ENCODE data around the gene CA10.

The CA10 gene

DNA sequence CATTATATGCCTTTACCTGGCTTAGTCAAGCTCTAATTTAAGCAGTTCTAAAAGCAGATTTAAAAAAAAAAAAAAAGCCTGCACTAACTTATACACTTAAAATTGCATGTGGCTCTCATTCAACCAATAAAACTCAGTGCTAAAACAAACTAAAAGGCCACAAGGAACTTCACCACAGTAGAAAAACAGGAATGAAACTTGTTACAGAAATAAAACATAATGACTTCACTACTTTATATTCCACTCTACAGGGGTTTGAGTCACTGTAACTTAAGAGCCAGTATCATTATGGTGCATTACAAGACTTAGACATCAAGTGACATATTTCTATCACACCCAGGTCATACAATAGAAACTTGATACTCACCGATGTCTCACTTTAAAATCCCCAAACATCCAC is 11.1 kb downstream of the CA10 start:
- FAIRE-seq (no peak), DNase-seq (ENCODE audit: low spot score) (no peak)

DNA sequence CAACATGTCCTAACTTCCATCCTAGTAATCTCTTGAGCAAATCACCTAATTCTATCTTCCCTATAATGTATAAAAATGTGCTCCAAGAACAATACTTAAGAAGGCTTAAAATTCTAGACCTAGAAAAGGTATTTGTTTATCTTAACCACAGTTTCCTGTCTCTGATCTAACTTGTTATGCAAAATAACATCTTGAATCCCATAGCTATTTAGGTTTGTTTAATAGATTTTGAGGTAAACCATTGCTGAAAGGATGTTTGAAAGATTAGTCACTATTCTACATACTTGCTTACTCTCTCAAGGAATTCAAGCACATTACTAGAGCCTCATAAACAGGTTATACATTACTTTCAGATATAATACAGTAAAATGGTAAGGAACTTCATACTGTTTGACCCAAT is 13.0 kb downstream of the CA10 start:
- DNase-seq (ENCODE audit: low spot score) (peak; percentile 46), FAIRE-seq (no peak)

DNA sequence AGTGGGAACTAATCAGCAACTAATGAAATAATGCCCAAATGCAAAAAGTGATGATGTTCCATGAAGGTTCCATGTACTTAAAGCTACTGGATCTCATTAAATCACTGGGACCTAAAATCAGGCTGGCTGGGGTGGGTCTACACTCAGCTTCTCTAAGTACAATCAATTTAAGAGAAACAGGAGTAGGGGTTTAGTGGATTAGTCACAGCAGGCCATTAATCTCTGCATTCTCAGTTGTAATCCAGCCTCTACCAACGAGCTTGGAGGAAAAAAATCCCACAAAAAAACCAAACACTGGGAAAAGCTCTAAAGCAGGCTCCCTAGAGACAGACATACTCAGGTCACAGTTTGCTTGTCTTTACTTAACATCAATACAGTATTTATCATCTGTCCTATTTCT is 15.0 kb downstream of the CA10 start:
- FAIRE-seq (no peak), DNase-seq (ENCODE audit: low spot score) (no peak)

DNA sequence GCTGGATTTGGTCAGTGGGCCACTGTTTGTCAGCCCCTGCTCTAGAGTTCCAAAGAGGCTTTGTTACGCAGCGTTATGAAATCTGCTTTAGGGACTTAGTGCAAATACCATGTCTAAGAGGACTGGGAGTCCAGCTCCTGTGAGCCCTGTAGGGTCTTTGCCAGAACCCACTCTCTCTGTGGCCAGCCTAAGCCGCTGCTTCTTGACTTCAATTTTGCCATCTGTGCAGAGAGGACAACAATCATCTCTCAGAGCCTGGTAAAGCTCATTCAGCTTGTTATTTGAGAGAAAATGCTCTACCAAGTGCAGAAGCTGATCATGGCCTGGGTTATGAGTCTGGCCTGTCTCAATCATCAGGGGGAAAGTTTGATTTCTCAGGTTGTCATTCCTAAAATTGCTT is 17.9 kb downstream of the CA10 start:
- DNase-seq (ENCODE audit: low spot score): no peak
- FAIRE-seq: no peak

DNA sequence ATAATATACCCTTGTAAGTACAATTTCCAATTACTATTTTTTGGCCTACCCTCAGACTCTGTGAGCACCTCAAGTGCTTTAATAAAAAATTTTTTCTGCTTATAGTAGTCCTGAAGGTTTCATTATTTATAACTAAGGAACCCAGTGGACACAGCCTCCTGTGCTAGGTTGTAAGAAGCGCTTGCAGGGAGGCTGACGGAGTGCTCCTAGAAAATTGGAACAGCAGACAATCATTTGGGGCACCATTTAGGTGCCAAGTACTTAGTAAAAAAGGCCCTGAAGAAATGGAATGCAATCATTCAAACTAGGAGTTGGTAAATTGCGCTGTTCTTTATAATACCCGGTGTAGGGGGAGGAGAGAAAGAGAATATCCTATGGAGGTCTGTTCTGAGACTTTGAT is 19.8 kb downstream of the CA10 start:
- no peak for FAIRE-seq
- DNase-seq (ENCODE audit: low spot score): no peak

DNA sequence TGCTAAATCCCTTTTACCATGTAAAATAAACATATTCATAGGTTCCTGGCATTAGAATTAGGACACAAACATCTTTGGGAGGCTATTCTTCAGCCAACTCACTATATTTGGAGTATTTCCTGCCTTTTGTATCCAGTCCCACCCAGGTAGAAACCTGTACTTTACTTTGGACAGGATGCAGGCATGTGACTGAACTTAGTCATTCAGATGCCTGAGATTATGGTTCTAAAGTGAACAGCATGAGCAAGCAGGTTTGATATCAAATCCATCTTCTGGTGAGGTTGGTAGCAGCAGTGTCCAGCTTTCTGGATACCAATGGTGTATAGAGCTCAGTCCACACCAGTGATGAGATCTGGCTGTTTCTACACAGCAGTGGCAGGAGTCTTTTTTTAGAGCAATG is 20.2 kb downstream of the CA10 start:
- DNase-seq (ENCODE audit: low spot score): no peak
- FAIRE-seq: no peak

DNA sequence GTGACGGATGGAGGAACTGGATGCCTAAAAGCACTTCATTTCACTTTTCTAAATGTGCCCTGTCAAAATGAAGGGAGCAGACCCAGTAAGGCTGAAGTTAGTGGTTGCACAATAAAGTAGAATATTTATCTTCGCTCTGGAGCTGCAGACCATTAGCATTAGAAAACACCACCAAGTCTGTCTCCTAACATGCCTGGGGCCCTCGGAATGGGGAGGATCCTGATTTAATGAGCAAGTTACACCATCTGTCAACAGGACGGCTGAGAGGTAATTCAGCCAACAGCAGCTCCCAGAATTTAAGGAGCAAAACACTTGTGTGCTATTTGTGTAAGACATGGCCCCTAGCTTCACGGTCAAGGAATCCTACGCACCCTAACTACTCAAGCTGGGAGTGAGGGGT is 22.3 kb downstream of the CA10 start:
- FAIRE-seq (no peak), DNase-seq (ENCODE audit: low spot score) (no peak)

DNA sequence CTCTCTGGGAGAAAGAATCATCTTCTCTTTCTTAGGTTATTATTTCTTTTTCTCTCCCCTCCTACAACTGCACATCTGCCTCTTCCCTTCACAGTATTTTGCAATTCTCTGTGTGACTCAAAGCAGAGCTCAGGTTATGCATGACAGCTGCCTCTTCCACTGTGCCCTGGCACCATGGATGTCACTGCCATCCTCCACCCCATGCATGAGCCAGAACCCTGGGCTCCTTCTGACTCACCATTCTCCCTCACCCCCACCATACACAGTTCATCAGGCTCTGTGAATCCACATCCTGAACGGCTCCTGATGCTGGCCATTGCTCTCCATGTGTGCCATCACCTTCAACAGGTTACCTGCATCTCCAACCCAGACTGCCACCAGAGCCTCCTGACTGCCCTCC is 23.9 kb downstream of the CA10 start:
- FAIRE-seq (no peak), DNase-seq (ENCODE audit: low spot score) (no peak)

DNA sequence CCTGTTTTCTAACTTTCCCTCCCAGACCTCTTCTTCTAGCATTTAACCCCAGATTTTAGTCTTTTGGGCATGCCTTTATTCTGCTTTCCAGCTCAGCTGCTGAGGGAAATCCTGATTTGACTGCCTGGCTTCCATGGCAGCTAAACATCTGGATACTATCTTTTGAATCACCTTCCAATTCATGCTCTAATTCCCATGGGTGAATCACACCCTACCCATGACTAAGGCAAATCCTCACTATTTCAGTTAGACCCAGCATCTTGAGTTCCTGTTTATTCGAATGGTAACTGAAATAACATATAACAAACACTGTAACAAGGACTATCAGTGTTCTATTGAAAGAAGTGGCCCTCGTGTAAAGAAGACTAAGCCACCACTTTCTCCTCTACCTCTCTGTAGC is 29.8 kb downstream of the CA10 start:
- no peak for DNase-seq (ENCODE audit: low spot score)

DNA sequence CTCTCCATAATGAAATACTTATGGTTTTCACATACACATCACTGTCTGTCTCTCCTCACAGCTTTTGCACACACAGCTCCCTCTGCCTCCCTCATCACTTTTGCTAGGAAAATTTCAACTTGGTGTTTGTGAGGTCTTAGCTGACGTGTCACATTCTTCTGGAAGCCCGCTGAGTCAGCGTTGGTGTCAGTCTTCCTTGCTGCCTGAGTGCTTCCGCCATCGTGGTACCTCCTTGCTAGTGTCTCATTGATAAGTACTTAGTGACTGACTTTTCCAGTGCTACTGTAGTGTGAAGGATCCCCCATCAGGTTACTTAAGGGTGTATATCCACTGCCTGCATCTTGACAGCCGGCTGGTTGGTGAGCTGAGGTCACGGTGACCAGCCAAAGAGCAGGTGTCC is 33.5 kb downstream of the CA10 start:
- no peak for DNase-seq (ENCODE audit: low spot score)
- no peak for FAIRE-seq

More for the DNA sequence above, 29.8 kb downstream of the CA10 start:
- FAIRE-seq: no peak

DNA sequence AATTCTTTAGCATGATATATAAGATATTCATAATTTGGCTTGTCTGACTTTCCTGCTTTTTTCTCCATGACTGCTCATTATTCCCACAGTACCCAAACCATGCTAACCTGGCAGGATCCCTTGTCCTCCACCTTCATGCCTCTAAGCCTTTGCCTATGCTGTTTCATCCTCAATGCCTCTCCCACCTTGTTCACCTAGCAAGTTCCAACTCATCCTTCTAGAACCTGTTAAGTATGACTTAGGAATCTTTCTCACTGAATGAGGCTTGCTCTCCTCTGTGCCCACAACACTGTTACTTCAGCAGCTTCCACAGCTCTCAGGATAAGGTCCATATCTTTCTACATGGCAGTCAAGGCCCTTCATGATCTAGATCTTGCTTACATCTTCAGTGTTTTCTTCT is 34.0 kb downstream of the CA10 start:
- FAIRE-seq (no peak), DNase-seq (ENCODE audit: low spot score) (no peak)

DNA sequence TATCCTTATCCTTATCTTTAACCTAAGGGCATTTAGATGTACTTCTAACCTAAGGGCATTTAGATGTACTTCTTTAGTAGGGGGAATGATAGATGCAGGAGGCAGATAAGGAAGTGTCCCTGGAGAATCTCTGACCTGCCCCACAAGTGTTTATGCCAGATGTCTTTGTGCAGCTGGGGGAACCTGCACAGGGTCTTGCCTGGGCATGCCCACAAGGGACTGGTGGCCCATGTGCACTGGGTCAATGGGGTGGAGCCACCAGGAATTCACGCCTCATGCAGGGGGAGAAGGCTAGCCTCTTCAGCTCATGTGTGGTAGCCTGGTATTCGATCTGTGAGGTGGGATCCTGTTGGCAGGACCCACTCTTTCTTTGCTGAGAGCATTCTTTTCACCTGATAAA is 38.0 kb downstream of the CA10 start:
- DNase-seq (ENCODE audit: low spot score): no peak
- FAIRE-seq: no peak

DNA sequence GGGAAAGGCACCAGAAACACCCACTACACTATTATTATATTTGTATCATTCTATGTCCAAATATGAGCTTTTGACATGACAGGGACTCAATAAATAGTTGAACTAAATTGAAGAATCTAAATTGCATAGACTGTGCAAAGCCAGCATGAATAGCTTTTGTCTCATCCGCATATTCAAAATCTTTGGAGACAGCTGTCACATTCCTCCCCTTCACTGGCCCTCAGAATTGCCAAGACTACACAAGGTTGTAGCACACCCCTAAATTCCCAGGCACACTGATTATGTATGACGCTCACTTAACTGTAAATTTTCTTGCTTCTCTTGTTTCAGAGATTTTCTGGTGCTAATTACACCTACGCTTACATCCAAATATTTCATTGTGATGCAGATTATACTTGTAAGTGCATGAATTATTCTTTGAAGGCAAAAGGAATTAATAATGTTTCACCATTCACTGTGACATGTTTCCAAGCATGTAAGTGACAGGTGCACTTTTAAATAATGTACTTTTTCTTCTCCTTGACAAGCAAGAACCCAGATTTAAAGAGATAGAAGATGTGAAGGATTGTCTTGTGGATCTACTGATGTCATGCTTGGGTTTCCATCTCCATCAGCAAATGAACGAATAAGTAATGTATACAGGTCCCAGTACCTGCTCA is 47.5 kb downstream of the CA10 start:
- no peak for FAIRE-seq
- no peak for DNase-seq (ENCODE audit: low spot score)

DNA sequence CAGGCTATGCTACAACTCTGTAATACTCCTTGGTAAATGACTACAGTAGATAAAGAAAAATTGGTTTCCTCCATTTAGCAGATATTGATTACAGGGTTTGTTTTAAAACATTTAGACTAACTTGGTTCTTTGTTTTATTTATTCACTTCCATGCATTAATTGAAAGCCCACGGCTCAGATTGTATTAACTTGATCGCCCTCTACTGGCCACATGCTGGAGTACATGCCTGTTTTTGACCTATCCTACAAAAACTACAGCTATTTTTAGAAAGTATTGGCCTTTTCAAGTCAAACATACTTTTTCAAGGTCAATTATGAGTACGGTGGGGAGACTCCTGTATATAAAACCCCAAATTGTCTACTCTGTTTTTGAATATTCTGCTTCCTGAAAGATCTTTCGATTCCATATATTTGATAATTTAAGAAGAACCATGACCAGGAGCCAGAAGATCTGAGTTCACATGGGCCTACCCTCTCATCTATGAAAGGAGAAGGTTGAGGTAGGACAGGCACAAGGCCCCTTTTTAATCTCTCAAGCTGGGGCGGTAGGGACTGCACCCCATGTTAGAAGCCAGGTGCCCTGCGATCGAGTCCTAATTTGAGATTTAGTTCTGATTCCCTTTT is 51.8 kb downstream of the CA10 start:
- DNase-seq (ENCODE audit: low spot score) (peak; percentile 57), FAIRE-seq (no peak)

DNA sequence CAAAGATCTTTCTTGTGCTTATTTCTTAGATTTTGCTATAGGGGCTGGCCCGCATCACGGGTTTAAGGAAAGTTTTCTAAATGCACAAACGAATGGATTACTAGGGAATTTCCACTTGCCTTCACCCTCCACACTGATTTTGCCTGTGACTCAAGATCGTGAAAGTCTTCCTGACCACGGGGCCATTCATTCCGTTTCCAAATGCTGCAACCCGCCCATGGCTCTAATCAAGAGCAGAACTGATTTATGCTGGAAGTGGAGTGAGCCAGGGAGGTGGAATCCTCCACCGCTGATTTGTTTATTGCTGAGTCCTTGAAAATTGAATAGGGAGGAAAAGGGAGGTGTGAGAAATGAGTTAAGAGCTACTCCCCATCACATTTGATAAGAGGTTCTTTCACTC is 52.4 kb downstream of the CA10 start:
- FAIRE-seq (no peak), DNase-seq (ENCODE audit: low spot score) (no peak)

DNA sequence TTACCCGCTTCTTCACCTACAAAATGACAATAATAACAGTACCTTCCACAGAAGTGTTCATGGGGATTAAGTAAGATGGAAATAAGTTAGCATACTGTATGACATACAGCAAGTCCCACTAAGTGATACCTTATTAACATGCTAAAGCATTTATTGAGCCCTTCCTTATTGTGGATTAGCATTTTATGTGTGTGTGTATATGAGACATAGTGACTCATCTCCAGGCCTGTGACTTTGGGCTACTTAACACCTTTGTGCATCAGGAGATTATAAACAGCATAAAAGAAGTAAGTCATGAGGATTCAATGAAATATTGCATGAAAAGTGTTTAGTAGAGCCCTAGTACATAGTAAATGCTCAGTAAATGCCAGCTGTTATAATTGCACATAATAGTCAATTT is 52.9 kb downstream of the CA10 start:
- no peak for DNase-seq (ENCODE audit: low spot score)
- FAIRE-seq: no peak

DNA sequence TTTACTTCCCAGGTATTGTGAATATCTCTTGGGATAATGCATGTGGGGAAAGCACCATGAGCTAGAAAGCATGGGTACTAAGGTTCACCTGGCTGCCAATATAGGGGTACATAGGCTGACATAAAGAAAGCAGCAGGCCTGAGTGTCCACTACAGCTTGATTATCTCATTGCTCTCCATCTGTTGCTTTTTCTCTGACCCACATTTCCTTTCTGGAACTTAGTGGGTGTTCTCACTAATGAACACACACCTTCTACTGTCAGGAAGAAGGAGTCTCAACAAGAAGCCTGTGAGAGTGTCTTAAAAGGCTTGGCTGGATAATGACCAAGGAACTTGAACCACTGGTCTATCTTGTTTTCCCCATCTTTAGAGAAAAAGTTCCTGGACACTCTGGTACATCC is 62.5 kb downstream of the CA10 start:
- no peak for FAIRE-seq
- DNase-seq (ENCODE audit: low spot score): no peak

DNA sequence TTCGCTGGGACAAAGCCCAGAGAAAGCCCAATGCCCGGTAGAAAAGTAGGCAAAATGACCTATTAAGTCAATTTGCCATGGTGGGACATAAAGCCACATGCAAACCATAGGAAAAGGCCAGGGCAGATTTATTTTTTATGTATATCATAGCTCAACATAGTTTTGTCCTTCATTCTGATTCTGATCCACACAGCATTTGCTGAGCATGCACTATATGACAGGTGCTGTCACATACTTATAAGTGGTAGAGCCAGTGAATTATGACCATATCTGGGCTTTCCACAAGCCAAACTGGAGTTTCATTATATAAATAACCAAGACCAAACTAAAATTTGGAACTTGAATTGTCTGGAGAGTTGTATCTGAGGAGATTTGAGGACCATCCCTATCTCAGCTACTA is 74.3 kb downstream of the CA10 start:
- FAIRE-seq: no peak
- DNase-seq (ENCODE audit: low spot score): no peak

DNA sequence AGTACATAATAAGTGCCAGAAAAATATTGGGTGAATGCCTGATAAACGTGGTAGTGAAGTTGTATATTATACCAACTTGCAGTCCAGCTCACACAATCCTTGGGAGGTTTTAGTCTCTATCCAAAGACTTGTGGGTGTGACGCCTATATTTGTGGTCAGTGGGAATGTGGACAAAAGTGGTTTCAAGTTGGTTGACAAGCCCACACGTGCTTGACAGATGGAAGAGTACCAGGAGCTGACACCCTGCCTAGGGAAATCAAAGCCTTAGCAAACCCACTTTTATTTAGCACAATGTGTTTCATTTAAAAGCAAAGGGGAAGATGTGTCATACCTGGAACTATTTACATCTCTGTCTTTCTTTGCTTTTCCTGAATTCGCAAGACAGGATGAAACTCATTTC is 79.0 kb downstream of the CA10 start:
- no peak for FAIRE-seq
- DNase-seq (ENCODE audit: low spot score): no peak

DNA sequence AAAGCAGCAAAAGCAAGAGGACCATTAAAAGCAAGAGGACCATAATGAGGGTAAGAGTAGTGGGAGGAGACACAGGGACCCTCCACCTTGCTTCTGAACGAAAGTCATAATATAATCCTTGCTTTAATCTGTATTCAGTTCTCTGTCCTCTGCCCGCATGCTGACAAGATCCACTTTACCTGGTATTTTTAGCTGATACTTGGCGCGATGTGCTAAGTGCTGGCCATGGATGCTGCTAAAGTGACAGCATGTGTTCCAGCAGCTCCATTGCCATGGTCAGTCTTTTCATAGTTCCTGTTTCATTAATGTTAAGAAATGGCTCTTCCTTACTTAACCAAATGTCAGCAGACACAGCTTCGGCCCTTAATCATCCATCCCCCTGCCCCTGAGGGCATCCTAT is 86.8 kb downstream of the CA10 start:
- FAIRE-seq: no peak
- no peak for DNase-seq (ENCODE audit: low spot score)

DNA sequence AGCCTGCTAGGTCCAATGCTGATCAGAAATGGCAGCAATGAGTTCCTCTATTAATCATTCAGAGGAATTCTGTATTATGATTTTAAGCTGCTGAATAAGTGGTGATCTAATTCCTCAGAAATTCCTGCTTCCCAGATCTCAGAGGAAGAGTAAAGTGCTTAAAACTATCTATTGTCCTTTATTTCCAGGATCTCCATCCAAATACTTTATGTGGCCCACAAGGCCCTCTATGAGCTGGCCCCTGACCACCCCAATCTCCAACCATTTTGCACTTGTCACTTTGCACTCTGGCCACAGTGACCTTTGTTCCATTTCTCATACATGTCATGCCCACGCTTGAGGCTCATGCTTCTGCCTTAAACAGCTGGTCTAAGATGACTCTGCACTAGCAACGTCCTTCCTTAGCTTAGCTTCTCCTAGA is 93.7 kb downstream of the CA10 start:
- FAIRE-seq (no peak), DNase-seq (ENCODE audit: low spot score) (peak; percentile 41)

DNA sequence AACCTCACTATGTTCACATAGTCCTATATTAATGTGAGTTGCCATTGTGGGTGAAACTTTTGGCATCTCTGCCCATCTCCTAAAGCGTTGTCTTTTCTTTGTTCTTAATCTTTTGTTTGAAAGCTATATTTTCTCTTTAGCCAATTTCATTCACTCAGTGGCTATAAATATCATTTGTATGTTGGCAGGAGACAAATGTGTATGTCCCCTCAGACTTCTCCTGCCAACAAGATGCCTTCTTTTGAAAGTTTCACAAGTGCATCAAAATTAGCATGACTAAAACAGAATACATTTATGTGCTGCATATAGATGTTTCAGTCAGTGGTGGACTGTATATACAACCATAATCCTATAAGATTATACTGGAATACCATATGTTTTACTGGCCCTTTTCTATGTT is 109.0 kb downstream of the CA10 start:
- no peak for FAIRE-seq

DNA sequence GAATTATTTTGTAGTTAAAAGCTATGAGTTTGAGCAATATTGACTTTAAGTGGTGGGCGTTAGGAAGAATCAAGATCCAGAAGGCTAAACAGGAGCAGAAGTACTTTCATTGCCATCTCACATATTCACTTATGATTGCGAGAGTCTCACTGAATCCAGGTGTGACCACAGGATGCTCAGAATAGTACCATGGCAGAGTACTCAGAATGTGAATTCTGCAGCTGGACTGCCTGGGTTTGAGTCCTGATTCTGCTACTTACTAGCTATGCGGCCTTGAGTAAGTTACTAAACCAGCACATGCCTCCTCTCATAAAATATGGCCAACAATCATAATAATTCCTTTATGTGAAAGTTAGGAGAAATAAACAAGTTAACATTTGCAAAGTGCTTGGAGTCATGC is 109.5 kb downstream of the CA10 start:
- FAIRE-seq: no peak
- DNase-seq (ENCODE audit: low spot score): no peak

More for the DNA sequence above, 109.0 kb downstream of the CA10 start:
- DNase-seq (ENCODE audit: low spot score): no peak
